Keratinocyte (primary cell): Measurements from ENCODE around the gene PPP1R37. TPM values are rescaled to one million over a fixed set of nuclear protein-coding genes. Genes with fewer than 3 reads are reported as not detected.

ENCODE experiments used
- DNase-seq: peaks from one replicate; pipeline ENCODE4 v3.0.0-alpha.2; 2011; ENCODE audit warnings: low read depth, missing footprints, low spot score
- FAIRE-seq: peaks from 2 replicates; lab custom pipeline; 2011; peaks lifted over from hg19 to GRCh38; lab: Jason Lieb, UNC
- H2AFZ ChIP-seq: 2 replicates; pipeline ENCODE4 v1.6.0; 2012; ENCODE audit warnings: low read length, control low read depth, inconsistent platforms; ENCODE audit not compliant: control insufficient read depth
- H3K27ac ChIP-seq: 2 replicates; pipeline ENCODE4 v1.5.1; 2011; ENCODE audit warnings: low read length; ENCODE audit not compliant: control insufficient read depth, insufficient read depth
- H3K27me3 ChIP-seq: 3 replicates; pipeline ENCODE4 v1.6.0; 2011; ENCODE audit warnings: low read length; ENCODE audit not compliant: control insufficient read depth, insufficient read depth; ENCODE audit errors: extremely low read depth
- H3K36me3 ChIP-seq, 2 experiments: 2 replicates in 1 of 2; 3 replicates in 1 of 2; pipeline ENCODE4 v1.5.1; 2011; ENCODE audit warnings: low read length in 2 of 2, mild to moderate bottlenecking in 1 of 2; ENCODE audit not compliant: control insufficient read depth in 2 of 2, insufficient read depth in 2 of 2; ENCODE audit errors: extremely low read depth in 1 of 2
- H3K4me1 ChIP-seq: 3 replicates; pipeline ENCODE4 v1.5.1; 2011; ENCODE audit warnings: low read length; ENCODE audit not compliant: control insufficient read depth, insufficient read depth; ENCODE audit errors: extremely low read depth
- H3K4me2 ChIP-seq: 3 replicates; pipeline ENCODE4 v1.6.0; 2011; ENCODE audit warnings: low read depth, low read length; ENCODE audit not compliant: control insufficient read depth, insufficient read depth; ENCODE audit errors: extremely low read depth
- H3K4me3 ChIP-seq, 3 experiments: fragments of 200-600 bp in 1 of 3; sonication (generic) in 1 of 3; 2 replicates in 2 of 3; 3 replicates in 1 of 3; pipeline ENCODE4 v1.5.1; 2011 to 2016; ENCODE audit warnings: low read length in 3 of 3, mild to moderate bottlenecking in 3 of 3, control low read depth in 2 of 3, inconsistent platforms in 1 of 3, low read depth in 1 of 3, mixed read lengths in 1 of 3, mixed run types in 1 of 3, moderate library complexity in 1 of 3; ENCODE audit not compliant: control insufficient read depth in 2 of 3, insufficient read depth in 2 of 3; ENCODE audit errors: extremely low read depth in 1 of 3
- H3K79me2 ChIP-seq: 2 replicates; pipeline ENCODE4 v1.6.0; 2012; ENCODE audit warnings: low read length; ENCODE audit not compliant: control insufficient read depth, insufficient read depth
- H3K9ac ChIP-seq: 3 replicates; pipeline ENCODE4 v1.6.0; 2011; ENCODE audit warnings: low read length; ENCODE audit not compliant: control insufficient read depth, insufficient read depth; ENCODE audit errors: extremely low read depth
- H3K9me1 ChIP-seq: 3 replicates; pipeline ENCODE4 v1.6.0; 2011; ENCODE audit warnings: low read length; ENCODE audit not compliant: control insufficient read depth, insufficient read depth; ENCODE audit errors: extremely low read depth
- H3K9me3 ChIP-seq: 2 replicates; pipeline ENCODE4 v1.5.1; 2012; ENCODE audit warnings: low read depth, low read length; ENCODE audit not compliant: control insufficient read depth
- H4K20me1 ChIP-seq: 3 replicates; pipeline ENCODE4 v1.6.0; 2011; ENCODE audit warnings: low read length; ENCODE audit not compliant: control insufficient read depth, insufficient read depth; ENCODE audit errors: extremely low read depth
- EZH2 ChIP-seq: IDR thresholded peaks from one replicate; pipeline ENCODE4 v1.6.1; 2012; ENCODE audit warnings: inconsistent platforms, mild to moderate bottlenecking, low read length, moderate library complexity
- dilution Hi-C: fragments of 300-500 bp; cut with MboI; formaldehyde crosslinking; loops from one replicate; pipeline ENCODE4 v1.7.0; 2020; ENCODE audit warnings: low sequenced_read_pairs; ENCODE audit not compliant: extremely low pct_ligation_motif_present
- polyA plus RNA-seq, 5 experiments: library from polyadenylated mRNA; depleted of rRNA in 3 of 5; stranded (reverse) in 3 of 5; stranded (forward) in 1 of 5; unstranded in 1 of 5; fragments of >200 nt; gene quantifications; 1 replicate in 1 of 5; 2 replicates in 3 of 5; 3 replicates in 1 of 5; pipeline versions ENCODE4 v1.2.1 to v1.2.3, GENCODE V29; 2011 to 2012; ENCODE audit warnings: missing spikeins in 2 of 5, low read depth in 1 of 5, low replicate concordance in 1 of 5
- TF ChIP-seq, protein P1 (sequence below), 3 experiments: IDR thresholded peaks in 1 of 3; conservative IDR thresholded peaks in 1 of 3; optimal IDR thresholded peaks in 1 of 3; 2 replicates in 2 of 3; 3 replicates in 1 of 3; pipeline versions ENCODE3 to v1.5.1; 2011; ENCODE audit warnings: low read length in 3 of 3, mild to moderate bottlenecking in 3 of 3, moderate library complexity in 2 of 3, control low read depth in 1 of 3, inconsistent platforms in 1 of 3; ENCODE audit not compliant: insufficient read depth in 2 of 3; ENCODE audit errors: extremely low read depth in 1 of 3

Gene PPP1R37
- polyA plus RNA-seq, 1 donor (not counting 4 experiments of a cell fraction or from before 2014, with no cell fraction given), result 8.6 TPM

DNA sequence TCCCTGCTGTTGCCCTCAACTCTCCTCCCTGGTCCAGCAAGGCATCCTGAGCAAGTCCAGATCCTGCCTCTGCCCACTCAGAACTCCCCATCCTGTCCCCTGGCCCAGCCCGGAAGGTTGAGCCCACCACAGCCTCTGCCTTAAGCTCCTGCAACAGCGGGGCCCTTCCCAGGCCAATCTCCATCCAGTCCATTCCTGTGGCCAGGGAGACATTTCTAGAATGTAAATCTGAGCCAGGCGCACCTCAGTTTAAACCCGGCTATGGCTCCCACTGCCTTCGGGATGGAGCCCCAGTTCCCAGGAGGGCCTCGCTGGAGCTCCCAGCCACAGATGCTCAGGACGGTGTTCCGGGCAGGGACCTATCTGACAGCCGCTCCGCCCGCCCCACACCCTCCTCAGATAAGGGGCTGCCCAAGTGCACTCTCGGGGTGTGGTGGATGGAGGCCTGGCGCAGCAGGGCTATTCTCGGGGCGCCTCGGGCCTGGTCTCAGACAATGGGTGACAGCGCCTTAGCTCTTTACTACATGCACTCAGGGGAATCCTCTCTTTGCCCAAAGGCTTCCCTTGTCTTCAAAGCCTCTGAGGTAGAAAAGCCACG, 79.7 kb downstream of the PPP1R37 start:
- Histone ChIP-seq H3K9me3 (no peaks in the 10 kb centered on the region), H3K4me2 (no peak overlapping the region), H3K9ac (no peak overlapping the region), H3K4me1 (peaks cover 16% of the 10 kb centered on the region), H2AFZ (no peak overlapping the region), H3K27me3 (no peaks in the 10 kb centered on the region), H3K4me3 (no peak overlapping the region), H3K9me1 (no peaks in the 10 kb centered on the region), H4K20me1 (no peaks in the 10 kb centered on the region), H3K36me3 (no peaks in the 10 kb centered on the region), H3K27ac (no peak overlapping the region), H3K79me2 (no peaks in the 10 kb centered on the region)
- dilution Hi-C loops, result no loop called here
- FAIRE-seq, result no peak
- TF ChIP-seq, protein P1, sequence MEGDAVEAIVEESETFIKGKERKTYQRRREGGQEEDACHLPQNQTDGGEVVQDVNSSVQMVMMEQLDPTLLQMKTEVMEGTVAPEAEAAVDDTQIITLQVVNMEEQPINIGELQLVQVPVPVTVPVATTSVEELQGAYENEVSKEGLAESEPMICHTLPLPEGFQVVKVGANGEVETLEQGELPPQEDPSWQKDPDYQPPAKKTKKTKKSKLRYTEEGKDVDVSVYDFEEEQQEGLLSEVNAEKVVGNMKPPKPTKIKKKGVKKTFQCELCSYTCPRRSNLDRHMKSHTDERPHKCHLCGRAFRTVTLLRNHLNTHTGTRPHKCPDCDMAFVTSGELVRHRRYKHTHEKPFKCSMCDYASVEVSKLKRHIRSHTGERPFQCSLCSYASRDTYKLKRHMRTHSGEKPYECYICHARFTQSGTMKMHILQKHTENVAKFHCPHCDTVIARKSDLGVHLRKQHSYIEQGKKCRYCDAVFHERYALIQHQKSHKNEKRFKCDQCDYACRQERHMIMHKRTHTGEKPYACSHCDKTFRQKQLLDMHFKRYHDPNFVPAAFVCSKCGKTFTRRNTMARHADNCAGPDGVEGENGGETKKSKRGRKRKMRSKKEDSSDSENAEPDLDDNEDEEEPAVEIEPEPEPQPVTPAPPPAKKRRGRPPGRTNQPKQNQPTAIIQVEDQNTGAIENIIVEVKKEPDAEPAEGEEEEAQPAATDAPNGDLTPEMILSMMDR (optimal IDR thresholded peaks at IDR 0.05 in 1 of 3, IDR thresholded peaks at IDR 0.05 in 1 of 3, conservative IDR thresholded peaks at IDR 0.05 in 1 of 3; ENCODE audit: extremely low read depth in 1 of 3, insufficient read depth in 2 of 3, low read length in 3 of 3), result no peak
- TF ChIP-seq EZH2, result no peak
- DNase-seq, result no peak

DNA sequence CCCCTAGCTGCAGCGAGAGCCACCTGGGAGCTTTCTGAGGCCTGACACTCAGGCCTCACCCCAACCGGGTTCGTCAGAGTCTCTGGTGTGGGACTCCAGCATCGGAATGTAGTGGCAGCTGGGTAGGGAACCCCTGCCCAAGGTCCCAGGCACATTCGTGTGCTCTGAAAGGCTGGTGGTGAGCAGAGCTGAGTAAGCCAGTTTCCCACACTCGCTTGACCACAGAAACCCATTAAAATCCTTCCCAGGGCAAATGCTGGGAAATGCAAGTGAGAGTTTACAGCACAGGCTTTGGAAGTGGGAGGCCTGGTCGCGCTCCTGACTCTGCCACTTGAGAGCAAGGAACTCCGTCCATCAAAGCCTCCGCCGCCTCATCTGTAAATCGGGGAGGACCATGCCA, 80.8 kb downstream of the PPP1R37 start:
- Histone ChIP-seq H3K36me3 (no peaks in the 10 kb centered on the region), H3K9me3 (no peaks in the 10 kb centered on the region), H4K20me1 (no peaks in the 10 kb centered on the region), H3K9me1 (no peaks in the 10 kb centered on the region), H3K27me3 (no peaks in the 10 kb centered on the region), H3K4me2 (no peak overlapping the region), H3K79me2 (no peaks in the 10 kb centered on the region), H3K4me1 (peaks cover 16% of the 10 kb centered on the region), H3K9ac (no peak overlapping the region), H2AFZ (no peak overlapping the region), H3K4me3 (no peak overlapping the region), H3K27ac (no peak overlapping the region)
- DNase-seq (no peak), FAIRE-seq (no peak)
- dilution Hi-C loops, result no loop called here
- TF ChIP-seq, protein P1 (optimal IDR thresholded peaks at IDR 0.05 in 1 of 3, IDR thresholded peaks at IDR 0.05 in 1 of 3, conservative IDR thresholded peaks at IDR 0.05 in 1 of 3; ENCODE audit: extremely low read depth in 1 of 3, insufficient read depth in 2 of 3, low read length in 3 of 3), result no peak
